Measurements from ENCODE around the gene EXD3. TPM values are rescaled to one million over a fixed set of nuclear protein-coding genes. Genes with fewer than 3 reads are reported as not detected.

Gene EXD3
- total and polyA plus RNA-seq, 2 of the 13 experiments (the other 11 are each of a cell fraction or from before 2014, with no cell fraction given) = 2.7 to 4.8 TPM

DNA sequence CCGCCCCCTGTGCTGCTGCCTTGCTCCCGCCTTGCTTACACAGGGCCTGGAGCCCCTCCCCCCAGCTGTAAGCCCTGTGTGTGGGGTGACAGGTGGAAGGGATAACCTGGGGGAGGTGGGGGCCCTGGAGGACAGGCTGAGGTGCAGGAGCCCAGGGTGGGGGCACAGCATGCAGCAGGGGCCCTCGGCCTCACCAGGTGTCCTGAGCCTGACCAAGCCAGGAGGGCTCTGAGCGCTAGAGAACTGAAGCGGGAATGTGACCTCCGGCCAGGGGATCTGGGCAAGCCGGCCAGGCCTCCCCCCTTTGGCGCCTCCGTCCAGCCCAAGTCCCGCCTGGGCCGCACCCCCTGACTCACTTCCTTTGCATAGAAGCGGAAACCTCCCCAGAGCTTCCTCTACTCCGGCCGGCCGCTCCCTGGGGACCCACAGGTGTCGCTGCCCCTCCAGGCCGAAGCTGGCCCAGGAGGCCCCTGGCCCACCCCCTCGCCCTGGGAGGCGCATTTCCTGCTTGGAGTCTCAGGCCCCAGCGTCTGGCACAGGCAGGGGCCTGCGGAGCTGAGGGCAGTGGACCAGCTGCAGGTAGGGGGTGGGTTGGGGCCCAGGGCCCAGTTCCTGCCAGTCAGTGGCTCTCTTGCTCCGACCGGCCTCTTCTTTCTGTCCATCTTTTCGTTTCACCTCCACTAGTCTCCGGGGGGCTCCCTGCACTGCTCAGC, 145.5 kb downstream of the EXD3 start, which contains the start of gene TOR4A (continued):
- TF ChIP-seq, protein P1, sequence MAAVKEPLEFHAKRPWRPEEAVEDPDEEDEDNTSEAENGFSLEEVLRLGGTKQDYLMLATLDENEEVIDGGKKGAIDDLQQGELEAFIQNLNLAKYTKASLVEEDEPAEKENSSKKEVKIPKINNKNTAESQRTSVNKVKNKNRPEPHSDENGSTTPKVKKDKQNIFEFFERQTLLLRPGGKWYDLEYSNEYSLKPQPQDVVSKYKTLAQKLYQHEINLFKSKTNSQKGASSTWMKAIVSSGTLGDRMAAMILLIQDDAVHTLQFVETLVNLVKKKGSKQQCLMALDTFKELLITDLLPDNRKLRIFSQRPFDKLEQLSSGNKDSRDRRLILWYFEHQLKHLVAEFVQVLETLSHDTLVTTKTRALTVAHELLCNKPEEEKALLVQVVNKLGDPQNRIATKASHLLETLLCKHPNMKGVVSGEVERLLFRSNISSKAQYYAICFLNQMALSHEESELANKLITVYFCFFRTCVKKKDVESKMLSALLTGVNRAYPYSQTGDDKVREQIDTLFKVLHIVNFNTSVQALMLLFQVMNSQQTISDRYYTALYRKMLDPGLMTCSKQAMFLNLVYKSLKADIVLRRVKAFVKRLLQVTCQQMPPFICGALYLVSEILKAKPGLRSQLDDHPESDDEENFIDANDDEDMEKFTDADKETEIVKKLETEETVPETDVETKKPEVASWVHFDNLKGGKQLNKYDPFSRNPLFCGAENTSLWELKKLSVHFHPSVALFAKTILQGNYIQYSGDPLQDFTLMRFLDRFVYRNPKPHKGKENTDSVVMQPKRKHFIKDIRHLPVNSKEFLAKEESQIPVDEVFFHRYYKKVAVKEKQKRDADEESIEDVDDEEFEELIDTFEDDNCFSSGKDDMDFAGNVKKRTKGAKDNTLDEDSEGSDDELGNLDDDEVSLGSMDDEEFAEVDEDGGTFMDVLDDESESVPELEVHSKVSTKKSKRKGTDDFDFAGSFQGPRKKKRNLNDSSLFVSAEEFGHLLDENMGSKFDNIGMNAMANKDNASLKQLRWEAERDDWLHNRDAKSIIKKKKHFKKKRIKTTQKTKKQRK (IDR thresholded peaks at IDR 0.05; ENCODE audit: low read length) = no peak
- TF ChIP-seq ATF1 (CRISPR knock-in tag; IDR thresholded peaks at IDR 0.05) (no peak), SMAD9 (CRISPR knock-in tag; IDR thresholded peaks at IDR 0.05) (no peak), ZNF775 (CRISPR knock-in tag; IDR thresholded peaks at IDR 0.05; ENCODE audit: borderline replicate concordance) (no peak), ADNP (CRISPR knock-in tag; IDR thresholded peaks at IDR 0.05) (no peak), SOX5 (CRISPR knock-in tag; IDR thresholded peaks at IDR 0.05; ENCODE audit: borderline replicate concordance) (peak; percentile 56; the same call in 1 of the 2 replicates), ZNF44 (CRISPR knock-in tag; IDR thresholded peaks at IDR 0.05) (no peak), ZNF10 (CRISPR knock-in tag; IDR thresholded peaks at IDR 0.05; ENCODE audit: borderline replicate concordance, low read depth) (no peak; the same call in 1 of the 2 replicates), GATA4 (IDR thresholded peaks at IDR 0.05; ENCODE audit: borderline replicate concordance, low read depth) (0 out of 2 replicates have a peak, but pooled peaks have one; percentile 55), HNRNPUL1 (IDR thresholded peaks at IDR 0.05; ENCODE audit: low read depth, low read length) (no peak), ZKSCAN1 (IDR thresholded peaks at IDR 0.05; ENCODE audit: low read length) (no peak), BRCA1 (CRISPR knock-in tag; IDR thresholded peaks at IDR 0.05) (peak; percentile 50; the same call in 1 of the 2 replicates), MLLT10 (CRISPR knock-in tag; IDR thresholded peaks at IDR 0.05) (no peak)
- TF ChIP-seq, protein P2, sequence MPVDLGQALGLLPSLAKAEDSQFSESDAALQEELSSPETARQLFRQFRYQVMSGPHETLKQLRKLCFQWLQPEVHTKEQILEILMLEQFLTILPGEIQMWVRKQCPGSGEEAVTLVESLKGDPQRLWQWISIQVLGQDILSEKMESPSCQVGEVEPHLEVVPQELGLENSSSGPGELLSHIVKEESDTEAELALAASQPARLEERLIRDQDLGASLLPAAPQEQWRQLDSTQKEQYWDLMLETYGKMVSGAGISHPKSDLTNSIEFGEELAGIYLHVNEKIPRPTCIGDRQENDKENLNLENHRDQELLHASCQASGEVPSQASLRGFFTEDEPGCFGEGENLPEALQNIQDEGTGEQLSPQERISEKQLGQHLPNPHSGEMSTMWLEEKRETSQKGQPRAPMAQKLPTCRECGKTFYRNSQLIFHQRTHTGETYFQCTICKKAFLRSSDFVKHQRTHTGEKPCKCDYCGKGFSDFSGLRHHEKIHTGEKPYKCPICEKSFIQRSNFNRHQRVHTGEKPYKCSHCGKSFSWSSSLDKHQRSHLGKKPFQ (CRISPR knock-in tag; IDR thresholded peaks at IDR 0.05; ENCODE audit: insufficient replicate concordance) = peak; percentile 61
- TF ChIP-seq, protein P3, sequence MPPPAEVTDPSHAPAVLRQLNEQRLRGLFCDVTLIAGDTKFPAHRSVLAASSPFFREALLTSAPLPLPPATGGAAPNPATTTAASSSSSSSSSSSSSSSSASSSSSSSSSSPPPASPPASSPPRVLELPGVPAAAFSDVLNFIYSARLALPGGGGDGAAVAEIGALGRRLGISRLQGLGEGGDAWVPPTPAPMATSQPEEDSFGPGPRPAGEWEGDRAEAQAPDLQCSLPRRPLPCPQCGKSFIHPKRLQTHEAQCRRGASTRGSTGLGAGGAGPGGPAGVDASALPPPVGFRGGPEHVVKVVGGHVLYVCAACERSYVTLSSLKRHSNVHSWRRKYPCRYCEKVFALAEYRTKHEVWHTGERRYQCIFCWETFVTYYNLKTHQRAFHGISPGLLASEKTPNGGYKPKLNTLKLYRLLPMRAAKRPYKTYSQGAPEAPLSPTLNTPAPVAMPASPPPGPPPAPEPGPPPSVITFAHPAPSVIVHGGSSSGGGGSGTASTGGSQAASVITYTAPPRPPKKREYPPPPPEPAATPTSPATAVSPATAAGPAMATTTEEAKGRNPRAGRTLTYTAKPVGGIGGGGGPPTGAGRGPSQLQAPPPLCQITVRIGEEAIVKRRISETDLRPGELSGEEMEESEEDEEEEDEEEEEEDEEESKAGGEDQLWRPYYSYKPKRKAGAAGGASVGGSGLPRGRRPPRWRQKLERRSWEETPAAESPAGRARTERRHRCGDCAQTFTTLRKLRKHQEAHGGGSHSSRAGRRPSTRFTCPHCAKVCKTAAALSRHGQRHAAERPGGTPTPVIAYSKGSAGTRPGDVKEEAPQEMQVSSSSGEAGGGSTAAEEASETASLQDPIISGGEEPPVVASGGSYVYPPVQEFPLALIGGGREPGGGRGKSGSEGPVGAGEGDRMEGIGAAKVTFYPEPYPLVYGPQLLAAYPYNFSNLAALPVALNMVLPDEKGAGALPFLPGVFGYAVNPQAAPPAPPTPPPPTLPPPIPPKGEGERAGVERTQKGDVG (CRISPR knock-in tag; IDR thresholded peaks at IDR 0.05; ENCODE audit: borderline replicate concordance) = no peak; the same call in 1 of the 2 replicates
- TF ChIP-seq, protein P4, sequence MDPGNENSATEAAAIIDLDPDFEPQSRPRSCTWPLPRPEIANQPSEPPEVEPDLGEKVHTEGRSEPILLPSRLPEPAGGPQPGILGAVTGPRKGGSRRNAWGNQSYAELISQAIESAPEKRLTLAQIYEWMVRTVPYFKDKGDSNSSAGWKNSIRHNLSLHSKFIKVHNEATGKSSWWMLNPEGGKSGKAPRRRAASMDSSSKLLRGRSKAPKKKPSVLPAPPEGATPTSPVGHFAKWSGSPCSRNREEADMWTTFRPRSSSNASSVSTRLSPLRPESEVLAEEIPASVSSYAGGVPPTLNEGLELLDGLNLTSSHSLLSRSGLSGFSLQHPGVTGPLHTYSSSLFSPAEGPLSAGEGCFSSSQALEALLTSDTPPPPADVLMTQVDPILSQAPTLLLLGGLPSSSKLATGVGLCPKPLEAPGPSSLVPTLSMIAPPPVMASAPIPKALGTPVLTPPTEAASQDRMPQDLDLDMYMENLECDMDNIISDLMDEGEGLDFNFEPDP (CRISPR knock-in tag; conservative IDR thresholded peaks at IDR 0.05) = peak; percentile 94; the same call in 1 of the 2 replicates
- TF ChIP-seq, protein P5, sequence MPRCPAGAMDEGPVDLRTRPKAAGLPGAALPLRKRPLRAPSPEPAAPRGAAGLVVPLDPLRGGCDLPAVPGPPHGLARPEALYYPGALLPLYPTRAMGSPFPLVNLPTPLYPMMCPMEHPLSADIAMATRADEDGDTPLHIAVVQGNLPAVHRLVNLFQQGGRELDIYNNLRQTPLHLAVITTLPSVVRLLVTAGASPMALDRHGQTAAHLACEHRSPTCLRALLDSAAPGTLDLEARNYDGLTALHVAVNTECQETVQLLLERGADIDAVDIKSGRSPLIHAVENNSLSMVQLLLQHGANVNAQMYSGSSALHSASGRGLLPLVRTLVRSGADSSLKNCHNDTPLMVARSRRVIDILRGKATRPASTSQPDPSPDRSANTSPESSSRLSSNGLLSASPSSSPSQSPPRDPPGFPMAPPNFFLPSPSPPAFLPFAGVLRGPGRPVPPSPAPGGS (CRISPR knock-in tag; IDR thresholded peaks at IDR 0.05) = no peak
